CD4-positive, CD25-positive, alpha-beta regulatory T cell (primary cell): Measurements from ENCODE around the gene SLC5A9. TPM values are rescaled to one million over a fixed set of nuclear protein-coding genes. Genes with fewer than 3 reads are reported as not detected.
"Not testable (repeated sequence)": the region's sequence is repeated elsewhere in the genome, so short reads cannot be mapped to it uniquely, and the experiment has no call there.

ENCODE experiments used
- ATAC-seq, 2 donors: fragments of 150-1000 bp; cut with Tn5 transposase; one replicate each; pipeline ENCODE4 v1.10.0; 2021; ENCODE audit warnings: low read depth in 2 of 2, moderate number of reproducible peaks in 2 of 2, moderate library complexity in 1 of 2
- DNase-seq, 3 donors: peaks; one replicate each; pipeline versions ENCODE4 v3.0.0 to v3.0.0-alpha.2; 2012 to 2022; ENCODE audit warnings: mixed read lengths in 1 of 3
- H3K27ac ChIP-seq: one replicate; pipeline ENCODE4 v1.7.0; 2013; ENCODE audit warnings: mild to moderate bottlenecking, low read length; ENCODE audit not compliant: insufficient read depth, poor library complexity, severe bottlenecking
- H3K27me3 ChIP-seq: one replicate; pipeline ENCODE4 v1.7.0; 2013; ENCODE audit warnings: low read length; ENCODE audit not compliant: control insufficient read depth, insufficient read depth
- H3K36me3 ChIP-seq: one replicate; pipeline ENCODE4 v1.7.0; 2013; ENCODE audit warnings: mild to moderate bottlenecking, low read length, moderate library complexity; ENCODE audit not compliant: control insufficient read depth, insufficient read depth
- H3K4me1 ChIP-seq: 2 replicates; pipeline ENCODE4 v1.7.0; 2013; ENCODE audit warnings: mild to moderate bottlenecking, low read length; ENCODE audit not compliant: insufficient read depth, control insufficient read depth, poor library complexity, severe bottlenecking
- H3K4me3 ChIP-seq: one replicate; pipeline ENCODE4 v1.7.0; 2013; ENCODE audit warnings: low read depth, mild to moderate bottlenecking, low read length, moderate library complexity
- H3K9me3 ChIP-seq, 2 experiments: 1 replicate in 1 of 2; 2 replicates in 1 of 2; pipeline ENCODE4 v1.7.0; 2013; ENCODE audit warnings: low read length in 2 of 2, mild to moderate bottlenecking in 1 of 2, moderate library complexity in 1 of 2; ENCODE audit not compliant: control insufficient read depth in 2 of 2
- H3K27ac Mint-ChIP-seq, 3 donors: one replicate each; pipeline ENCODE4 v1.8.0; 2020 to 2022; ENCODE audit warnings: mild to moderate bottlenecking in 3 of 3, mixed read lengths in 3 of 3, moderate library complexity in 2 of 3
- H3K27me3 Mint-ChIP-seq: one replicate; pipeline ENCODE4 v1.8.0; 2022; ENCODE audit warnings: mild to moderate bottlenecking, mixed read lengths
- H3K36me3 Mint-ChIP-seq: one replicate; pipeline ENCODE4 v1.8.0; 2020; ENCODE audit warnings: mixed read lengths
- H3K4me1 Mint-ChIP-seq, 4 donors: one replicate each; pipeline ENCODE4 v1.8.0; 2020 to 2022; ENCODE audit warnings: mixed read lengths in 4 of 4, mild to moderate bottlenecking in 1 of 4
- H3K4me3 Mint-ChIP-seq, 4 donors: one replicate each; pipeline ENCODE4 v1.8.0; 2020 to 2022; ENCODE audit warnings: mild to moderate bottlenecking in 4 of 4, mixed read lengths in 4 of 4, moderate library complexity in 3 of 4
- H3K9me3 Mint-ChIP-seq, 7 donors: one replicate each; pipeline ENCODE4 v1.8.0; 2020 to 2022; ENCODE audit warnings: mixed read lengths in 7 of 7, mild to moderate bottlenecking in 3 of 7, moderate library complexity in 2 of 7
- polyA plus RNA-seq, 4 donors: library from polyadenylated mRNA; unstranded; fragments of 300-500 nt; fragmentation: Illumina TruSeq; gene quantifications; one replicate each; pipeline ENCODE4 v1.2.3, GENCODE V29; 2021
- total RNA-seq: library from RNA; stranded (reverse); gene quantifications from one replicate; pipeline ENCODE4 v1.2.3, GENCODE V29; 2022

Gene SLC5A9
- total and polyA plus RNA-seq, 5 donors from 2014 or later: not detected

- no peaks in the 10 kb centered on the region for H3K4me1 Mint-ChIP-seq
- H3K4me3 ChIP-seq: no peak overlapping the region
- no peaks in the 10 kb centered on the region for H3K36me3 ChIP-seq
- no peaks in the 10 kb centered on the region for H3K4me1 ChIP-seq
- ATAC-seq (no peak), DNase-seq (no peak)
- H3K27me3 ChIP-seq: no peaks in the 10 kb centered on the region
- H3K4me3 Mint-ChIP-seq: no peak overlapping the region
- H3K27ac ChIP-seq: no peak overlapping the region
- H3K27ac Mint-ChIP-seq: no peak overlapping the region
- H3K27me3 Mint-ChIP-seq: peaks cover 5% of the 10 kb centered on the region
- peaks cover 0 to 3% (median 2%) of the 10 kb centered on the region in 7 donors for H3K9me3 Mint-ChIP-seq
- H3K36me3 Mint-ChIP-seq: no peaks in the 10 kb centered on the region
- H3K9me3 ChIP-seq: no peaks in the 10 kb centered on the region
Observed at GRCh38 chr1:48292706-48293105, 70.2 kb downstream of the SLC5A9 start.

- not testable (repeated sequence) for DNase-seq
Observed at GRCh38 chr1:48294094-48294493, 71.6 kb downstream of the SLC5A9 start.

GRCh38 chr1:48294656-48295055 lies 72.1 kb downstream of the SLC5A9 start:
- ATAC-seq (no peak), DNase-seq (no peak)
- no peak overlapping the region for H3K27ac Mint-ChIP-seq
- H3K4me3 Mint-ChIP-seq: no peak overlapping the region
- H3K27me3 Mint-ChIP-seq: peaks cover 5% of the 10 kb centered on the region
- H3K4me1 Mint-ChIP-seq: no peaks in the 10 kb centered on the region
- Histone ChIP-seq H3K9me3 (no peaks in the 10 kb centered on the region), H3K4me1 (no peaks in the 10 kb centered on the region), H3K36me3 (no peaks in the 10 kb centered on the region), H3K4me3 (no peak overlapping the region), H3K27me3 (no peaks in the 10 kb centered on the region), H3K27ac (no peak overlapping the region)
- no peaks in the 10 kb centered on the region for H3K36me3 Mint-ChIP-seq
- H3K9me3 Mint-ChIP-seq: peaks cover 0 to 3% (median 0%) of the 10 kb centered on the region in 7 donors

More at GRCh38 chr1:48294094-48294493, 71.6 kb downstream of the SLC5A9 start:
- not testable (repeated sequence) for H3K27me3 ChIP-seq, H3K4me3 ChIP-seq, H3K4me1 Mint-ChIP-seq, H3K27me3 Mint-ChIP-seq, H3K9me3 ChIP-seq, H3K36me3 Mint-ChIP-seq, ATAC-seq, H3K4me3 Mint-ChIP-seq, H3K4me1 ChIP-seq, H3K27ac ChIP-seq, H3K27ac Mint-ChIP-seq, H3K9me3 Mint-ChIP-seq, H3K36me3 ChIP-seq

Other genes with a start within 250 kb of the SLC5A9 start
- not detected for gene TRABD2B, start 225.3 kb upstream of the SLC5A9 start, total RNA-seq
- not detected for gene TRABD2B, start 225.3 kb upstream of the SLC5A9 start, polyA plus RNA-seq
- 0.86 TPM for gene SPATA6, start 249.5 kb downstream of the SLC5A9 start, total RNA-seq
- gene SPATA6, start 249.5 kb downstream of the SLC5A9 start, polyA plus RNA-seq: 1 to 10 TPM in 1 of 4 donors, under 1 TPM in 3; 0.18 to 1.6 (median 0.31) TPM